Fibroblast of lung (primary cell): ENCODE data around the gene ATP2B2. TPM values are rescaled to one million over a fixed set of nuclear protein-coding genes. Genes with fewer than 3 reads are reported as not detected.

Experiments
- DNase-seq, 2 donors: peaks; one replicate each; pipeline versions ENCODE4 v3.0.0 to v3.0.0-alpha.2; 2010; ENCODE audit warnings: low read depth in 2 of 2
- H2AFZ ChIP-seq: 2 replicates; pipeline ENCODE4 v1.5.1; 2012; ENCODE audit warnings: low read length, control low read depth, inconsistent platforms
- H3K27ac ChIP-seq: 2 replicates; pipeline ENCODE4 v1.5.1; 2011; ENCODE audit warnings: low read length, control low read depth; ENCODE audit not compliant: insufficient read depth
- H3K27me3 ChIP-seq: 2 replicates; pipeline ENCODE4 v1.5.1; 2011; ENCODE audit warnings: mild to moderate bottlenecking, low read length; ENCODE audit not compliant: control insufficient read depth, insufficient read depth
- H3K36me3 ChIP-seq: 2 replicates; pipeline ENCODE4 v1.5.1; 2011; ENCODE audit warnings: low read length; ENCODE audit not compliant: control insufficient read depth, insufficient read depth
- H3K4me1 ChIP-seq: 2 replicates; pipeline ENCODE4 v1.5.1; 2011; ENCODE audit warnings: low read length; ENCODE audit not compliant: control insufficient read depth, insufficient read depth; ENCODE audit errors: extremely low read depth
- H3K4me2 ChIP-seq: 2 replicates; pipeline ENCODE4 v1.5.1; 2011; ENCODE audit warnings: low read length, control low read depth; ENCODE audit not compliant: insufficient read depth; ENCODE audit errors: extremely low read depth
- H3K4me3 ChIP-seq, 4 experiments: fragments of 200-600 bp in 1 of 4; sonication (generic) in 1 of 4; replicated peaks in 1 of 4; 2 replicates each; pipeline ENCODE4 v1.5.1; 2011 to 2016; ENCODE audit warnings: low read length in 4 of 4, low read depth in 3 of 4, mild to moderate bottlenecking in 3 of 4, control low read depth in 2 of 4, inconsistent platforms in 1 of 4, mixed read lengths in 1 of 4; ENCODE audit not compliant: insufficient read depth in 1 of 4; ENCODE audit errors: control extremely low read depth in 1 of 4
- H3K79me2 ChIP-seq: 2 replicates; pipeline ENCODE4 v1.5.1; 2012; ENCODE audit warnings: mild to moderate bottlenecking, low read length, inconsistent platforms; ENCODE audit not compliant: control insufficient read depth, insufficient read depth
- H3K9ac ChIP-seq: 2 replicates; pipeline ENCODE4 v1.5.1; 2011; ENCODE audit warnings: mild to moderate bottlenecking, low read length, control low read depth; ENCODE audit not compliant: insufficient read depth
- H3K9me3 ChIP-seq: 2 replicates; pipeline ENCODE4 v1.5.1; 2012; ENCODE audit warnings: low read depth, low read length; ENCODE audit not compliant: control insufficient read depth, insufficient read depth
- H4K20me1 ChIP-seq: 2 replicates; pipeline ENCODE4 v1.5.1; 2011; ENCODE audit warnings: low read length; ENCODE audit not compliant: control insufficient read depth, insufficient read depth; ENCODE audit errors: extremely low read depth
- EZH2 ChIP-seq: IDR thresholded peaks from 2 replicates; pipeline ENCODE4 v1.5.1; 2012; ENCODE audit warnings: low read length, control low read depth, mild to moderate bottlenecking; ENCODE audit errors: missing control alignments
- polyA plus RNA-seq, 2 donors: library from polyadenylated mRNA; depleted of rRNA in 1 of 2; stranded (reverse) in 1 of 2; unstranded in 1 of 2; fragments of >200 nt; gene quantifications; 2 replicates each; pipeline ENCODE4 v1.2.1, GENCODE V29; 2011 to 2012; ENCODE audit warnings: missing spikeins in 1 of 2
- total RNA-seq: library from RNA; depleted of rRNA; stranded (reverse); fragments of >200 nt; gene quantifications from 2 replicates; pipeline ENCODE4 v1.2.1, GENCODE V29; 2014
- TF ChIP-seq, protein P1 (sequence below), 2 donors: IDR thresholded peaks in 1 of 2; conservative IDR thresholded peaks in 1 of 2; 1 replicate in 1 of 2; 2 replicates in 1 of 2; pipeline ENCODE4 v1.5.1; 2011 to 2012; ENCODE audit warnings: low read length in 2 of 2, control low read depth in 1 of 2, inconsistent platforms in 1 of 2, low read depth in 1 of 2, mild to moderate bottlenecking in 1 of 2

The ATP2B2 gene
- total and polyA plus RNA-seq, 2 donors (not counting 1 experiment from before 2014, with no cell fraction given): not detected

DNA sequence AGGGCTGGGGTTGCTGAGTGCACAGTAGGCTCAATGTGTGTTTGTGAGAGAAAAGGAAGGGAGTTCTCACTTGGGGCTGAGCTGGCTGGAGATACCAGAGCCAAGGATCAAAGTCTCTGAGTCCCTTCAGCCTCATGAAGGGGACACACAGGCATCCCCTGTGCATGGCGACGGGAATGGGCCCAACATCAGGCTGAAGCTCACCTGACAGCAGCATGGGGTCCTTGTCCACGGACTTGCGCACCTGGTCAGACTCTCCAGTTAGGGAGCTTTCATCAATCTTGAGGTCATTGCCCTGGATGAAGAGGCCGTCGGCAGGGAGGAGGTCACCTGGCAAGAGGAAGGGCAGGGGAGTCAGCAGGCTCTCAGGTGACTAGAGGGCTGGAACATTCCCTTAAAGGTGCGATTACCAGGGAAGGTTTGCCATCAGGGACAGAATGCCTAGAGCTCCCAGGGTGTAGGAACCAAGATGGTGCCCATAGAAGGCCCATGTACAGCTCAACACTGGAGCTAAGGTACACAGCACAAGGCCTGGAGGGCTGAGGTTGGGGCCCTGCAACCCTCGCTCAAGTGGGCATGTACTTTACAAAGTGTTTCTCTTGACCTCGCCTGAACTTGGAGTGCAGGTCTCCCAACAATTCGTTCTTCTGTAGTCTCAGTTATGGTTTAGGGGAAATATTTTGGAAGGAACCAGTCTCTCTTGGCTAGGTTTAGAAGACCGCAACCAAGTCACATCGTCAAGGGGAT is 104.5 kb downstream of the ATP2B2 start:
- Histone ChIP-seq H4K20me1 (no peaks in the 10 kb centered on the region), H3K79me2 (no peaks in the 10 kb centered on the region), H3K4me3 (no peak overlapping the region), H3K36me3 (no peaks in the 10 kb centered on the region), H3K9ac (no peak overlapping the region), H3K27ac (no peak overlapping the region), H3K27me3 (peaks cover under 1% of the 10 kb centered on the region), H3K4me2 (no peak overlapping the region), H3K9me3 (no peaks in the 10 kb centered on the region), H2AFZ (no peak overlapping the region), H3K4me1 (no peaks in the 10 kb centered on the region)
- TF ChIP-seq, protein P1, sequence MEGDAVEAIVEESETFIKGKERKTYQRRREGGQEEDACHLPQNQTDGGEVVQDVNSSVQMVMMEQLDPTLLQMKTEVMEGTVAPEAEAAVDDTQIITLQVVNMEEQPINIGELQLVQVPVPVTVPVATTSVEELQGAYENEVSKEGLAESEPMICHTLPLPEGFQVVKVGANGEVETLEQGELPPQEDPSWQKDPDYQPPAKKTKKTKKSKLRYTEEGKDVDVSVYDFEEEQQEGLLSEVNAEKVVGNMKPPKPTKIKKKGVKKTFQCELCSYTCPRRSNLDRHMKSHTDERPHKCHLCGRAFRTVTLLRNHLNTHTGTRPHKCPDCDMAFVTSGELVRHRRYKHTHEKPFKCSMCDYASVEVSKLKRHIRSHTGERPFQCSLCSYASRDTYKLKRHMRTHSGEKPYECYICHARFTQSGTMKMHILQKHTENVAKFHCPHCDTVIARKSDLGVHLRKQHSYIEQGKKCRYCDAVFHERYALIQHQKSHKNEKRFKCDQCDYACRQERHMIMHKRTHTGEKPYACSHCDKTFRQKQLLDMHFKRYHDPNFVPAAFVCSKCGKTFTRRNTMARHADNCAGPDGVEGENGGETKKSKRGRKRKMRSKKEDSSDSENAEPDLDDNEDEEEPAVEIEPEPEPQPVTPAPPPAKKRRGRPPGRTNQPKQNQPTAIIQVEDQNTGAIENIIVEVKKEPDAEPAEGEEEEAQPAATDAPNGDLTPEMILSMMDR (conservative IDR thresholded peaks at IDR 0.05 in 1 of 2, IDR thresholded peaks at IDR 0.05 in 1 of 2; ENCODE audit: low read depth in 1 of 2, low read length in 2 of 2): no peak
- TF ChIP-seq EZH2: no peak
- no peak for DNase-seq

DNA sequence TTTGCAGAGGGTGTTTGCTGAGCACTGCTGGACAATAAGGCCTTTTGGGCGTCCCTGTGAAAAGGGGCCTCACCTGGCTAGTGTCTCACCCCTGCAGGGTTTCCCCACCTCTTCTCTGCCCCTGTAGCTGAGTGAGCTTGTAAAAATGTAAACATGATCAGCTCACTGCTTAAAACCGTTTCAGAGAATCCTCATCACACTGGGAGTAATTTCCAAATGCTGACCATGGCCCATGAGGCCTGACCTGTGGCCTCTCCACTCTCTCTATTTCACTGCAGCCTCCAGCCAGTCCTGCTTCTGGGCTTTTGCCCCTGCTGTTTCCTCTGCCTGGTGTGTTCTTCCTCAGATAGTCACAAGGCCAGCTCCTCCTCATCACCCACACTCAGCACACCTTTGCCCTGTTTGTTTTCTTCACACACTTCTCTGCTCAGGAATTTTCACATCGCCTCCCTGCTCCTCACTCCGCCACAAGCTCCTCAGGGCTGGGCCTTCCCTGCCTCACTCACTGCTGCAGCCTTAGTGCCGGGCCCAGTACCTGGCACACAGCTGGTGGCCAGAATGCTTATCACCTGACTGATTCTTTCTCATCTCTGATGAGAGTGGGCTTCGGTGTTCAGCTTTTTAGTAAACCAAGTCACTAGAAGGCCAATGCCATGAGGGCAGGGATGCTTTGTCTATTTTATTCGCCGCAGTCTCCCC is 105.2 kb downstream of the ATP2B2 start:
- no peak overlapping the region for H3K4me2 ChIP-seq
- H3K4me3 ChIP-seq: no peak overlapping the region
- peaks cover 2% of the 10 kb centered on the region for H3K27me3 ChIP-seq
- H3K9me3 ChIP-seq: no peaks in the 10 kb centered on the region
- no peaks in the 10 kb centered on the region for H4K20me1 ChIP-seq
- TF ChIP-seq, protein P1 (conservative IDR thresholded peaks at IDR 0.05 in 1 of 2, IDR thresholded peaks at IDR 0.05 in 1 of 2; ENCODE audit: low read depth in 1 of 2, low read length in 2 of 2): no peak
- TF ChIP-seq EZH2: no peak
- H3K79me2 ChIP-seq: no peaks in the 10 kb centered on the region
- no peak overlapping the region for H3K9ac ChIP-seq
- H2AFZ ChIP-seq: no peak overlapping the region
- no peaks in the 10 kb centered on the region for H3K36me3 ChIP-seq
- no peaks in the 10 kb centered on the region for H3K4me1 ChIP-seq
- DNase-seq: no peak
- no peak overlapping the region for H3K27ac ChIP-seq

DNA sequence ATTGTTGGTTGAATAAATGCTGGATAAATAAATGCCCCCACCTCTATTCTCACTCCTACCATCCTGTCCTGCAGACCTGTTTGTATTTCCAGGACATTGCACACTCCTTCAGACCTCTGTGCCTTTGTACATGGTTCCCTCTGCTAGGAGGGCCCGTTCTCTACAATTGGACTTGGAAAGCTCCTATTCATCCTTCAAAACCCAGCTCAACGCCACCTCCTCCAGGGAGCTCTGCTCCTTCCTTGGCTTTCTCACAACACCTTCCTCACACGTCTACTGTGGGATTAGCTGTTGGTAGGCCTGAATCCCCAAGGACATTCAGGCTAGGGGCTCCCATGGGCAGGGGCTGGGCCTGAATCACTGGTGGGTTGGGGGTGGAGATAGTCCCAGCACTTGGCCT is 105.8 kb downstream of the ATP2B2 start:
- Histone ChIP-seq H3K9ac (no peak overlapping the region), H3K27ac (no peak overlapping the region), H3K27me3 (peaks cover 2% of the 10 kb centered on the region), H4K20me1 (no peaks in the 10 kb centered on the region), H2AFZ (no peak overlapping the region), H3K4me2 (no peak overlapping the region), H3K36me3 (no peaks in the 10 kb centered on the region), H3K79me2 (no peaks in the 10 kb centered on the region), H3K9me3 (no peaks in the 10 kb centered on the region), H3K4me1 (no peaks in the 10 kb centered on the region), H3K4me3 (no peak overlapping the region)
- TF ChIP-seq, protein P1 (conservative IDR thresholded peaks at IDR 0.05 in 1 of 2, IDR thresholded peaks at IDR 0.05 in 1 of 2; ENCODE audit: low read depth in 1 of 2, low read length in 2 of 2): no peak
- no peak for TF ChIP-seq EZH2
- no peak for DNase-seq
